Measurements from ENCODE around the gene CCDC102A. TPM values are rescaled to one million over a fixed set of nuclear protein-coding genes. Genes with fewer than 3 reads are reported as not detected.

The CCDC102A gene
- total RNA-seq, 1 experiment from 2014 or later = 4.1 TPM

DNA sequence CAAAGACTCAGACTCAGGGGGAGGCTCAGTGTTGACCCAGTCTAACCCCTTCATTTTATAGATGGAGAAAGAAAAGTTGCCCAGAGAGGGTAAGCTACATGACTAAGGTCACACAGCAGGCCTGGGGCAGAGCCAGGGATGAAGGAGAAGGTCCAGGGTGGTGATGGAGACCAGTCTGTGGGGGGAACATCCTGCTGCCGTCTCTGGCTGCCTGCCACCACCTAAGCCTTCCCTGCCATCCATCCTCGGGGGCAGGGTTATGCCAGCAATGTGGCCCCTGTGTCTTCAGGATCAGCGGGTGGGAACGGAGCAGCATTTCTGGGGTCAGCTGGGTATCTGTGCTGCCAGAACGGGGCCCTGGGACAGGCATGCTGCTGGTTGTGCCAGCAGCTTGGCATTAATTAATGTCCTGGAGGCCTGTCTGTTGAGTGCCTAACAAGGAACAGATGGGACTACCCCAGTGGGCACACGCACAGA lies 55.6 kb downstream of the CCDC102A start:
- POLR2A ChIA-PET = interaction anchor here (1.0 kb wide), 1 partner anchor 34 kb away, joined by 3 read pairs; the partner anchor contains the start of genes CIAPIN1 and COQ9
- DNase-seq (ENCODE audit: unreplicated experiment) = no peak
- H3K4me3 Mint-ChIP-seq (ENCODE audit: unreplicated experiment) = no peak overlapping the region
- peaks cover 4% of the 10 kb centered on the region for H3K4me1 Mint-ChIP-seq (ENCODE audit: insufficient read depth, unreplicated experiment)
- no peaks in the 10 kb centered on the region for H3K9me3 Mint-ChIP-seq (ENCODE audit: unreplicated experiment)
- H3K36me3 Mint-ChIP-seq (ENCODE audit: insufficient read depth, unreplicated experiment) = no peaks in the 10 kb centered on the region
- no TSS peak for BruUV-seq (replicated peaks)
- TF ChIP-seq, protein P1, sequence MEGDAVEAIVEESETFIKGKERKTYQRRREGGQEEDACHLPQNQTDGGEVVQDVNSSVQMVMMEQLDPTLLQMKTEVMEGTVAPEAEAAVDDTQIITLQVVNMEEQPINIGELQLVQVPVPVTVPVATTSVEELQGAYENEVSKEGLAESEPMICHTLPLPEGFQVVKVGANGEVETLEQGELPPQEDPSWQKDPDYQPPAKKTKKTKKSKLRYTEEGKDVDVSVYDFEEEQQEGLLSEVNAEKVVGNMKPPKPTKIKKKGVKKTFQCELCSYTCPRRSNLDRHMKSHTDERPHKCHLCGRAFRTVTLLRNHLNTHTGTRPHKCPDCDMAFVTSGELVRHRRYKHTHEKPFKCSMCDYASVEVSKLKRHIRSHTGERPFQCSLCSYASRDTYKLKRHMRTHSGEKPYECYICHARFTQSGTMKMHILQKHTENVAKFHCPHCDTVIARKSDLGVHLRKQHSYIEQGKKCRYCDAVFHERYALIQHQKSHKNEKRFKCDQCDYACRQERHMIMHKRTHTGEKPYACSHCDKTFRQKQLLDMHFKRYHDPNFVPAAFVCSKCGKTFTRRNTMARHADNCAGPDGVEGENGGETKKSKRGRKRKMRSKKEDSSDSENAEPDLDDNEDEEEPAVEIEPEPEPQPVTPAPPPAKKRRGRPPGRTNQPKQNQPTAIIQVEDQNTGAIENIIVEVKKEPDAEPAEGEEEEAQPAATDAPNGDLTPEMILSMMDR (IDR thresholded peaks at IDR 0.05; ENCODE audit: unreplicated experiment) = no peak
- intact Hi-C loops (cut with micrococcal nuclease) = no loop called here
- H3K27ac Mint-ChIP-seq (ENCODE audit: low read depth, unreplicated experiment) = no peak overlapping the region
- H3K27me3 Mint-ChIP-seq (ENCODE audit: insufficient read depth, unreplicated experiment) = no peaks in the 10 kb centered on the region
- CTCF ChIA-PET = interaction anchor here (0.6 to 0.9 kb wide), 3 partner anchors 80 to 744 kb away, joined by 3 to 4 read pairs (median 3); no protein-coding TSS in a partner anchor

DNA sequence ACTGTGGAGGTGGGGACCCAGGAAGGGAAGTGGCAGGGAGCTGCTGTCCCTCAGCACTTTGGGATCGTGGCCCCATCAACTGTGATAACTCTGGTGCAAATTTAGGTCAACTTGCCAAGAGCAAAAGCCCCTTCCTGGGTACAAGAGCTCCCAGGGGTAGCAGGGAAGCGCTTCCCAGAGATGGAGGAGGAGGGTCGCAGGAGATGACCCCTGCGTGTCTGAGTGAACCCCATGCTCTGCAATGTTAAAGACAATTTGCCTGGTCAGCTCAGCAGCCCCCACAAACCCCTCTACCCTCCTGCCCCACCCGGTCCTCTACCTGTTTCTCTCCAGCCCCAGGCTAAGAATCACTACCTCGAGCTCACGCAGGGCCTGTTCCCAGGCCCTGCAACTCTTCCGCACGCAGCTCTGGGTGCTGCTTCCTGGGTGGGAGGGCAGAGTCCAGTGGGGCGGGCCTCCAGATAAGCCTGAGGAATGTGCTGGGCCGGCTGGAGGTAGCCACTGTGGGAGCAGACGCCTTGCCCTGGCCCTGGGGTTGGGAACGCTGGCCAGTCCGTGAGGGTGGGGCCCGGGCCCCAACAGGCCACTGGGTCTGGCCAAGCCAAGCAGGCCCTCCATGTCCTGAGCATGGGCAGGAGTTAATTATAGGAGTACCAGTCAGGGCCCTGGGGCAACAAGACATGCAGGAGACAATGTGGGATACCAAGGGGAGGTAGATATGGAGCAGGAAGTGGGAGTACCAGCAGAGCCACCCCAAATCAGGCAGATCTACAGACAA lies 56.2 kb downstream of the CCDC102A start:
- Mint-ChIP-seq H3K4me3 (ENCODE audit: unreplicated experiment) (no peak overlapping the region), H3K27ac (ENCODE audit: low read depth, unreplicated experiment) (no peak overlapping the region), H3K9me3 (ENCODE audit: unreplicated experiment) (no peaks in the 10 kb centered on the region), H3K4me1 (ENCODE audit: insufficient read depth, unreplicated experiment) (no peaks in the 10 kb centered on the region), H3K36me3 (ENCODE audit: insufficient read depth, unreplicated experiment) (no peaks in the 10 kb centered on the region), H3K27me3 (ENCODE audit: insufficient read depth, unreplicated experiment) (no peaks in the 10 kb centered on the region)
- TF ChIP-seq, protein P1 (IDR thresholded peaks at IDR 0.05; ENCODE audit: unreplicated experiment) = no peak
- CTCF ChIA-PET = interaction anchor here (0.7 to 1.2 kb wide), 4 partner anchors 39 to 466 kb away, joined by 3 to 5 read pairs (median 4); no protein-coding TSS in a partner anchor
- intact Hi-C loops (cut with micrococcal nuclease) = no loop called here
- DNase-seq (ENCODE audit: unreplicated experiment) = no peak
- BruUV-seq (replicated peaks) = no TSS peak
- POLR2A ChIA-PET = interaction anchor here (0.6 kb wide), 1 partner anchor 9 kb away, joined by 3 read pairs; no protein-coding TSS in a partner anchor

DNA sequence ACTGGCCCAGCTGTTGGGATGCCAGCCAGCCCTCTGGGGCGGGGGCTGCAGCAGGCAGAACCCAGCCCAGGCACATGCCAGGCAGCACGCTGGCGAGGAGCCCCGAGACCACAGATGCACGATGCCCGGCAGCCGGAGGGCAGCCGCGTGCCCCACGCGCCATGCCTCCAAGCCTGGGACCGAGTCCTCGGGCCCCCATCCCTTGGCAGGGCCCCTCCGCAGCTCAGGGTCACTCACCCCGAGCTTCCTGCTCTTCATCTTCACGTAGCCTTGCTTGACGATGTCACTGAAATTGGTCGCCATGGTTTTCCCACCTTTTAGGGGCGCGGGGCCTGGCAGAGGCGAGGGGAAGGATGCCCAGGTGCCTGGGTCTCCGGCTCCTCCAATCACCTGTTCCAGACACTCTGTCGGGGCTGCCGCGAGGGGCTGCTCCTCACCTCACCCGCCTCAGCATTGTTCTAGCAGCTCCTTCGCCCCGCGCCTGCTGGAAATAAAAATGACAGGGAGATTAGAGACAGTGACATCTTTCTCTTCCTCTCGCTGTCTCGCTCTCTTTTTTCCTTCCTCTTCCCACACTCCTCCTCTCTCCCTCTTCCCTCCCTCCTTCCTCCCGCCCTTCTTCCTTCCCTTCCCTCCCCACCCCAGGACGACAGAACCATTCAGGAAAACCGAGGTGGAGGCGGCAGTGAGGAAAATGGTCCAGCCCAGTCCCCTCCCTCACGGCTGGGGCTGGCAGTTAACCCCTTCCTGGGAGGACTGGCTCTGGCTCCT lies 57.0 kb downstream of the CCDC102A start:
- Mint-ChIP-seq H3K27me3 (ENCODE audit: insufficient read depth, unreplicated experiment) (no peaks in the 10 kb centered on the region), H3K36me3 (ENCODE audit: insufficient read depth, unreplicated experiment) (no peaks in the 10 kb centered on the region), H3K27ac (ENCODE audit: low read depth, unreplicated experiment) (no peak overlapping the region), H3K4me3 (ENCODE audit: unreplicated experiment) (no peak overlapping the region), H3K4me1 (ENCODE audit: insufficient read depth, unreplicated experiment) (no peaks in the 10 kb centered on the region), H3K9me3 (ENCODE audit: unreplicated experiment) (no peaks in the 10 kb centered on the region)
- intact Hi-C loops (cut with micrococcal nuclease) = no loop called here
- no peak for DNase-seq (ENCODE audit: unreplicated experiment)
- no TSS peak for BruUV-seq (replicated peaks)
- TF ChIP-seq, protein P1 (IDR thresholded peaks at IDR 0.05; ENCODE audit: unreplicated experiment) = no peak
- CTCF ChIA-PET = interaction anchor here (0.6 to 1.2 kb wide), 3 partner anchors 40 to 906 kb away, joined by 3 to 5 read pairs (median 4); no protein-coding TSS in a partner anchor
- POLR2A ChIA-PET = interaction anchor here (0.6 kb wide), 1 partner anchor 8 kb away, joined by 3 read pairs; no protein-coding TSS in a partner anchor
